ENCODE results near the gene TASP1. TPM values are rescaled to one million over a fixed set of nuclear protein-coding genes. Genes with fewer than 3 reads are reported as not detected.
"Not testable (repeated sequence)": the region's sequence is repeated elsewhere in the genome, so short reads cannot be mapped to it uniquely, and the experiment has no call there.

The TASP1 gene
- total and polyA plus RNA-seq, 3 experiments from 2014 or later, result 11.8 to 14.4 (median 13.5) TPM

DNA sequence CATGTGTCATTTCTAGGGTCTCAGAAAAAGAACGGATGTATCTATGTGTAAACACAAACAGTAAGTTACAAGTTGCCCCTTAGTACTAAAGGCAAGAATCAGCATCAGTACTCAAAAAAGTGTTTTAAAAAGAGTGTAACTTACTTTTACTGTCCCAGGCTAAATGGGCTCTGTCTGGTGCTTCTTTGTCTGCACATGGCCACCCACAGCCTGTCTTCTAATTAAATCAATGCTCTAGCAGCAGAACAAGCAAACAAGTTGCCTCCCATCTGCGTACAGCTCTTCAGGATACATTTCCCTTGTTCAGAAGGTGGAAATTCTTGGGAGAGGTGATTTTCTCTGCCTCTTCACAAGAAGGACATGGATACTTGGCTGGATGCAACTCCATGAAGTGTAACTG is 22.0 kb downstream of the TASP1 start:
- H3K27ac Mint-ChIP-seq; POLR2A ChIA-PET; DNase-seq; H3K4me3 ChIP-seq (ENCODE audit: low read length); H3K9me3 Mint-ChIP-seq; H3K4me3 Mint-ChIP-seq; H3K9me3 ChIP-seq (ENCODE audit: low read length); H3K36me3 ChIP-seq (ENCODE audit: insufficient read depth, low read length); H3K27me3 Mint-ChIP-seq; H3K27ac ChIP-seq (ENCODE audit: low read depth, low read length); H3K27me3 ChIP-seq (ENCODE audit: insufficient read depth, low read length, poor library complexity, severe bottlenecking); H3K4me1 Mint-ChIP-seq; CTCF ChIA-PET; H3K4me1 ChIP-seq (ENCODE audit: insufficient read depth, low read length): not testable (repeated sequence)
- H3K36me3 Mint-ChIP-seq, result peaks cover 0 to 39% (median 16%) of the 10 kb centered on the region in 3 donors

DNA sequence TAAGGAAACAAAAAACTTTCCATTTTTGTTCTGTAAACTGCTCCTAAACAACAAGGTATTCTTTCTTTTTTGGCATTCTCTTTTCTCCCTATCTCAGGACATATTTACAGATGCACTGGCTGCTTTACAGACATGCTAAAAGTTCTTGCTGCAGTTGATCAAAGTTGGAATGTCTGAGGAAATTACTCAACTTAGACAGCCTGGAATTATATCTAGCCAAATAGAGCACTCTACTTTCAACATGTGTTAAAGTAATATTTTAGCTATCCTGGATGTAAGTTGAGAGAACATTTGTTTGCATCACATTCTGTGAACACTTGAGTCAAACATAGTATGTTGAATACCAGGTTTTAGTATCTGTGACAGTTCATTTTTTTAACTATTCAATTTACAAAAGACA is 24.8 kb downstream of the TASP1 start:
- POLR2A ChIA-PET, result no interaction called here
- CTCF ChIA-PET, result no interaction called here
- no peaks in the 10 kb centered on the region for H3K9me3 Mint-ChIP-seq

GRCh38 chr20:13611611-13612125 is 27.1 kb downstream of the TASP1 start:
- no peak overlapping the region for H3K27ac Mint-ChIP-seq
- H3K27ac ChIP-seq (ENCODE audit: low read depth, low read length), result no peak overlapping the region
- ChIA-PET CTCF (interaction anchor here (0.6 to 1.7 kb wide), 2 partner anchors 161 to 177 kb away, joined by 3 to 4 read pairs; no protein-coding TSS in a partner anchor), POLR2A (no interaction called here)
- no peak overlapping the region for H3K4me3 Mint-ChIP-seq
- no peaks in the 10 kb centered on the region for H3K27me3 ChIP-seq (ENCODE audit: insufficient read depth, low read length, poor library complexity, severe bottlenecking)
- no peaks in the 10 kb centered on the region for H3K9me3 Mint-ChIP-seq
- H3K4me1 Mint-ChIP-seq, result peaks cover 3 to 5% (median 3%) of the 10 kb centered on the region in 3 donors
- peaks cover 8 to 37% (median 22%) of the 10 kb centered on the region in 3 donors for H3K36me3 Mint-ChIP-seq
- DNase-seq, result no peak
- H3K36me3 ChIP-seq (ENCODE audit: insufficient read depth, low read length), result no peaks in the 10 kb centered on the region
- no peaks in the 10 kb centered on the region for H3K27me3 Mint-ChIP-seq
- no peaks in the 10 kb centered on the region for H3K9me3 ChIP-seq (ENCODE audit: low read length)
- no peak overlapping the region for H3K4me3 ChIP-seq (ENCODE audit: low read length)
- H3K4me1 ChIP-seq (ENCODE audit: insufficient read depth, low read length), result no peaks in the 10 kb centered on the region

More for the DNA sequence above, 24.8 kb downstream of the TASP1 start:
- no peaks in the 10 kb centered on the region for H3K9me3 ChIP-seq (ENCODE audit: low read length)
- peaks cover 3 to 39% (median 17%) of the 10 kb centered on the region in 3 donors for H3K36me3 Mint-ChIP-seq
- H3K4me1 Mint-ChIP-seq, result peaks cover 3 to 5% (median 3%) of the 10 kb centered on the region in 3 donors
- no peak overlapping the region for H3K27ac ChIP-seq (ENCODE audit: low read depth, low read length)
- no peak overlapping the region for H3K27ac Mint-ChIP-seq
- H3K4me1 ChIP-seq (ENCODE audit: insufficient read depth, low read length), result no peaks in the 10 kb centered on the region
- H3K27me3 Mint-ChIP-seq, result no peaks in the 10 kb centered on the region
- H3K4me3 Mint-ChIP-seq, result no peak overlapping the region
- no peaks in the 10 kb centered on the region for H3K36me3 ChIP-seq (ENCODE audit: insufficient read depth, low read length)
- no peaks in the 10 kb centered on the region for H3K27me3 ChIP-seq (ENCODE audit: insufficient read depth, low read length, poor library complexity, severe bottlenecking)
- H3K4me3 ChIP-seq (ENCODE audit: low read length), result no peak overlapping the region
- DNase-seq, result no peak

GRCh38 chr20:13610184-13610583 is 28.5 kb downstream of the TASP1 start:
- no peaks in the 10 kb centered on the region for H3K9me3 ChIP-seq (ENCODE audit: low read length)
- Mint-ChIP-seq H3K4me3 (no peak overlapping the region), H3K27ac (no peak overlapping the region), H3K9me3 (no peaks in the 10 kb centered on the region), H3K4me1 (peaks cover 0 to 4% (median 2%) of the 10 kb centered on the region in 3 donors), H3K27me3 (no peaks in the 10 kb centered on the region), H3K36me3 (peaks cover 14 to 33% (median 17%) of the 10 kb centered on the region in 3 donors)
- POLR2A ChIA-PET, result no interaction called here
- no peaks in the 10 kb centered on the region for H3K4me1 ChIP-seq (ENCODE audit: insufficient read depth, low read length)
- H3K27ac ChIP-seq (ENCODE audit: low read depth, low read length), result no peak overlapping the region
- no peaks in the 10 kb centered on the region for H3K27me3 ChIP-seq (ENCODE audit: insufficient read depth, low read length, poor library complexity, severe bottlenecking)
- CTCF ChIA-PET, result interaction anchor here (0.6 to 1.7 kb wide), 2 partner anchors 11 to 178 kb away, joined by 3 to 4 read pairs; no protein-coding TSS in a partner anchor
- H3K4me3 ChIP-seq (ENCODE audit: low read length), result no peak overlapping the region
- no peaks in the 10 kb centered on the region for H3K36me3 ChIP-seq (ENCODE audit: insufficient read depth, low read length)
- peak in 1 of 5 donors; percentile 5 for DNase-seq

DNA sequence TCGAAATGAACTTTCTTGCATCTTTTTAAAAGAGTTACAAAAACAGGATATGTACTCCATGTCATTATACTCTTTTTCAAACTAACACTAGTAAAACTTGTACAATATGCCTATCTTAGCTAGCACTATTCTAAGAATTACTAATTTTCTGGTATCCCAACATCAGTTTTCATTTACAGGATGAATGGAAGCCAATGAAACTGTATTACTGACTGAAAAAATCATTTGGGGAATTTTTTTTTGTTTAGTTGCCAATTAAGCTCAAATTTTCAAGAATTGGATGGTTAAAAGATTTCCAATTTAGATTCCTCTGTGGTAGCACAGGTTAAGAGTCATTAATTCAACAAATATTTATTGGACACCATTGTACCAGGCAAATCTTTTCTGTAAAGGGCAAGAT is 30.7 kb downstream of the TASP1 start:
- Mint-ChIP-seq H3K27me3 (no peaks in the 10 kb centered on the region), H3K4me3 (no peak overlapping the region), H3K4me1 (no peaks in the 10 kb centered on the region), H3K27ac (no peak overlapping the region), H3K36me3 (peaks cover 14 to 36% (median 19%) of the 10 kb centered on the region in 3 donors), H3K9me3 (no peaks in the 10 kb centered on the region)
- no peaks in the 10 kb centered on the region for H3K9me3 ChIP-seq (ENCODE audit: low read length)
- CTCF ChIA-PET, result interaction anchor here (1.0 kb wide), 1 partner anchor 14 kb away, joined by 3 read pairs; no protein-coding TSS in a partner anchor
- no peak overlapping the region for H3K27ac ChIP-seq (ENCODE audit: low read depth, low read length)
- no peaks in the 10 kb centered on the region for H3K4me1 ChIP-seq (ENCODE audit: insufficient read depth, low read length)
- POLR2A ChIA-PET, result no interaction called here
- H3K4me3 ChIP-seq (ENCODE audit: low read length), result no peak overlapping the region
- no peak for DNase-seq
- H3K36me3 ChIP-seq (ENCODE audit: insufficient read depth, low read length), result no peaks in the 10 kb centered on the region
- H3K27me3 ChIP-seq (ENCODE audit: insufficient read depth, low read length, poor library complexity, severe bottlenecking), result no peaks in the 10 kb centered on the region

DNA sequence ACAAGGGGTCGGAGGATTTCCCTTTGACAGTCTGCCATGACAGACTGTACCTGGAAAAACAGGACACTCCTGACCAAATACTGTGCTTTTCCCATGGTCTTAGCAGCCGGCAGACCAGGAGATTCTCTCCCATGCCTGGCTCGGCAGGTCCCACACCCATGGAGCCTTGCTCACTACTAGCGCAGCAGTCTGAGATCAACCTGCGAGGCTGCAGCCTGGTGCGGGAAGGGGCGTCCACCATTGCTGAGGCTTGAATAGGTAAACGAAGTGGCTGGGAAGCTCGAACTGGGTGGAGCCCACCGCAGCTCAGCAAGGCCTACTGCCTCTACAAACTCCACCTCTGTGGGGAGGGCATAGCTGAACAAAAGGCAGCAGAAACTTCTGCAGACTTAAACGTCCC is 45.3 kb downstream of the TASP1 start:
- H3K4me3 Mint-ChIP-seq; H3K4me1 ChIP-seq (ENCODE audit: insufficient read depth, low read length); POLR2A ChIA-PET; H3K4me3 ChIP-seq (ENCODE audit: low read length); H3K9me3 ChIP-seq (ENCODE audit: low read length); H3K27ac ChIP-seq (ENCODE audit: low read depth, low read length); DNase-seq; H3K36me3 ChIP-seq (ENCODE audit: insufficient read depth, low read length); H3K27me3 ChIP-seq (ENCODE audit: insufficient read depth, low read length, poor library complexity, severe bottlenecking); H3K27me3 Mint-ChIP-seq; H3K27ac Mint-ChIP-seq: not testable (repeated sequence)
- CTCF ChIA-PET, result interaction anchor here (1.2 to 1.3 kb wide), 2 partner anchors 10 to 15 kb away, joined by 3 read pairs; no protein-coding TSS in a partner anchor
- Mint-ChIP-seq H3K36me3 (peaks cover 5 to 66% (median 16%) of the 10 kb centered on the region in 3 donors), H3K4me1 (peaks cover 27 to 41% (median 36%) of the 10 kb centered on the region in 3 donors), H3K9me3 (peaks cover 0 to 27% (median 2%) of the 10 kb centered on the region in 5 donors)

DNA sequence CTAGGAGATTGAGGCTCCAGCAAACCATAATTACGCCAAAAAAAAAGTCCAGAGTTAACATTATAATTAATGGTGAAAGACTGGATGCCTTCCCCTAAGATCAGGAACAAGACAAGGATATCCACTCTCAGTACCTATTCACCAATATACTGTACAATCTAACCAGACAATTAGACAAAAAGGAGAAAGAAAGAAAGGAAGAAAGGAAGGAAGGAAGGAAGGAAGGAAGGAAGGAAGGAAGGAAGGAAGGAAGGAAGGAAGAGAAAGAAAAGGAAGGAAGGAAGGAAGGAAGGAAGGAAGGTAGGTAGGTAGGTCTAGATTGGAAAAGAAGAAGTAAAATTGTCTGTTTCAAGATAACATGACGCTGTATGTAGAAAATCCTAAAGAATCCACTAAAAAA is 50.7 kb downstream of the TASP1 start:
- Histone ChIP-seq H3K4me1 (ENCODE audit: insufficient read depth, low read length) (no peaks in the 10 kb centered on the region), H3K36me3 (ENCODE audit: insufficient read depth, low read length) (peaks cover 4% of the 10 kb centered on the region), H3K9me3 (ENCODE audit: low read length) (no peaks in the 10 kb centered on the region), H3K27me3 (ENCODE audit: insufficient read depth, low read length, poor library complexity, severe bottlenecking) (no peaks in the 10 kb centered on the region), H3K4me3 (ENCODE audit: low read length) (no peak overlapping the region), H3K27ac (ENCODE audit: low read depth, low read length) (no peak overlapping the region)
- ChIA-PET POLR2A (no interaction called here), CTCF (interaction anchor here (0.7 kb wide), 1 partner anchor 60 kb away, joined by 3 read pairs; no protein-coding TSS in a partner anchor)
- DNase-seq, result no peak
- H3K36me3 Mint-ChIP-seq, result peaks cover 21 to 67% (median 41%) of the 10 kb centered on the region in 3 donors
- H3K27ac Mint-ChIP-seq, result peak overlapping the region in 2 of 8 donors; percentile 37 to 38
- peaks cover 3 to 33% (median 6%) of the 10 kb centered on the region in 5 donors for H3K9me3 Mint-ChIP-seq
- H3K4me3 Mint-ChIP-seq, result no peak overlapping the region
- peaks cover 5 to 23% (median 11%) of the 10 kb centered on the region in 3 donors for H3K4me1 Mint-ChIP-seq
- H3K27me3 Mint-ChIP-seq, result no peaks in the 10 kb centered on the region

DNA sequence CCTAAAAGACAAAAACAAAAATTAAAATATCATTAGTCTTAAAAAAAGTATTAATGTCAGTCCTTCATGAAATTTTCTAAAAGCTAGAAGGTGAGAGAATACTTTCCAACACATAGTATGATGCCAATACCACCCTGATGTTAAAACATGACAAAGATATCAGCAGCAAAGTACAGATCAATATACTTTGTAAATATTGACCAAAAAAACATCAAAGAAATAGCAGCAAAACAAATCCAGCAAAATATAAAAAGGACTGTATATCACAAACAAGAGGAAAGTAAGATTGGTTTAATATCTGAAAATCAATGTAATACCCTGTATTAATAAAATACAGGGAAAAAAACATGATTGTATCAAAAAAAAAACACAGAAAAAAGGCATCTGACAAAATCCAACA is 51.4 kb downstream of the TASP1 start:
- no peaks in the 10 kb centered on the region for H3K27me3 Mint-ChIP-seq
- H3K36me3 ChIP-seq (ENCODE audit: insufficient read depth, low read length), result peaks cover 4% of the 10 kb centered on the region
- no peaks in the 10 kb centered on the region for H3K4me1 ChIP-seq (ENCODE audit: insufficient read depth, low read length)
- peaks cover 25 to 65% (median 41%) of the 10 kb centered on the region in 3 donors for H3K36me3 Mint-ChIP-seq
- DNase-seq, result no peak
- no peaks in the 10 kb centered on the region for H3K9me3 ChIP-seq (ENCODE audit: low read length)
- H3K27me3 ChIP-seq (ENCODE audit: insufficient read depth, low read length, poor library complexity, severe bottlenecking), result no peaks in the 10 kb centered on the region
- H3K27ac ChIP-seq (ENCODE audit: low read depth, low read length), result no peak overlapping the region
- H3K27ac Mint-ChIP-seq, result no peak overlapping the region
- ChIA-PET POLR2A (no interaction called here), CTCF (interaction anchor here (0.7 kb wide), 1 partner anchor 59 kb away, joined by 3 read pairs; no protein-coding TSS in a partner anchor)
- peak overlapping the region in 1 of 7 donors; percentile 5 for H3K4me3 Mint-ChIP-seq
- H3K4me3 ChIP-seq (ENCODE audit: low read length), result no peak overlapping the region
- H3K4me1 Mint-ChIP-seq, result peaks cover 0 to 19% (median 11%) of the 10 kb centered on the region in 3 donors
- peaks cover 3 to 33% (median 6%) of the 10 kb centered on the region in 5 donors for H3K9me3 Mint-ChIP-seq

Measured in CD8-positive, alpha-beta memory T cell (primary cell).